Uterus (tissue), 2 donors: ENCODE results near the gene BRMS1.

ENCODE experiments used
- CTCF ChIP-seq, 4 experiments: fragments of 200-600 bp in 2 of 4; fragments of 450-650 bp in 2 of 4; sonication (generic) in 2 of 4; IDR thresholded peaks; one replicate each; pipeline ENCODE4 v1.5.1; 2016 to 2019; ENCODE audit warnings: antibody characterized with exemption in 4 of 4, mild to moderate bottlenecking in 2 of 4, moderate library complexity in 1 of 4
- POLR2A ChIP-seq, 2 donors: fragments of 450-650 bp; IDR thresholded peaks; one replicate each; pipeline ENCODE4 v1.6.1; 2016; ENCODE audit warnings: antibody characterized with exemption in 2 of 2, mild to moderate bottlenecking in 1 of 2, moderate library complexity in 1 of 2

- TF ChIP-seq POLR2A (IDR thresholded peaks at IDR 0.05): no peak
- no peak for TF ChIP-seq CTCF (IDR thresholded peaks at IDR 0.05)
Measured at GRCh38 chr11:66330931-66331330, 14.0 kb downstream of the BRMS1 start.
